ENCODE measurements around the gene LYPD4.

Gene LYPD4

GRCh38 chr19:41861116-41861768 is 16.8 kb upstream of the LYPD4 start:
- TF ChIP-seq CTCF (IDR thresholded peaks at IDR 0.05; ENCODE audit: insufficient read depth, low read depth, low read length, missing control alignments) = no peak
- no peak for DNase-seq (ENCODE audit: low read depth)
- H3K4me3 ChIP-seq (ENCODE audit: low read depth, low read length) = peak overlapping the region; percentile 99

- no peak for TF ChIP-seq CTCF (IDR thresholded peaks at IDR 0.05; ENCODE audit: insufficient read depth, low read depth, low read length, missing control alignments)
- DNase-seq (ENCODE audit: low read depth) = peak; percentile 37
- H3K4me3 ChIP-seq (ENCODE audit: low read depth, low read length) = peak overlapping the region; percentile 99
These were observed 16.1 kb upstream of the LYPD4 start for GRCh38 chr19:41860419-41861115.

- DNase-seq (ENCODE audit: low read depth) = peak; percentile 99
- H3K4me3 ChIP-seq (ENCODE audit: low read depth, low read length) = peak within 1 kb of the TSS; percentile 99
- TF ChIP-seq CTCF (IDR thresholded peaks at IDR 0.05; ENCODE audit: insufficient read depth, low read depth, low read length, missing control alignments) = peak; percentile 60
These were observed 15.3 kb upstream of the LYPD4 start, which contains the start of gene RPS19 for GRCh38 chr19:41859618-41860418. Gene RPS19, plus strand, starts transcription at chr19:41860255. Its CDS starts 520 bp downstream, at chr19:41860775.

GRCh38 chr19:41859213-41859617 is 14.7 kb upstream of the LYPD4 start:
- peak overlapping the region; percentile 35 for H3K4me3 ChIP-seq (ENCODE audit: low read depth, low read length)
- no peak for DNase-seq (ENCODE audit: low read depth)
- TF ChIP-seq CTCF (IDR thresholded peaks at IDR 0.05; ENCODE audit: insufficient read depth, low read depth, low read length, missing control alignments) = no peak

- DNase-seq (ENCODE audit: low read depth) = no peak
- no peak for TF ChIP-seq CTCF (IDR thresholded peaks at IDR 0.05; ENCODE audit: insufficient read depth, low read depth, low read length, missing control alignments)
These were observed 9.3 kb upstream of the LYPD4 start for GRCh38 chr19:41853768-41854167.

GRCh38 chr19:41853344-41853743 is 8.9 kb upstream of the LYPD4 start:
- TF ChIP-seq CTCF (IDR thresholded peaks at IDR 0.05; ENCODE audit: insufficient read depth, low read depth, low read length, missing control alignments) = no peak
- no peak overlapping the region for H3K4me3 ChIP-seq (ENCODE audit: low read depth, low read length)
- DNase-seq (ENCODE audit: low read depth) = no peak

More at GRCh38 chr19:41853768-41854167, 9.3 kb upstream of the LYPD4 start:
- H3K4me3 ChIP-seq (ENCODE audit: low read depth, low read length) = no peak overlapping the region

Data from GM12865 (cell line).